ENCODE measurements around the gene LYZ.

GRCh38 chr12:69388371-69388770 lies 40.2 kb downstream of the LYZ start:
- no peak for TF ChIP-seq FOXP2 (optimal IDR thresholded peaks at IDR 0.05; ENCODE audit: borderline replicate concordance, extremely low read depth, extremely low read length, insufficient read depth)
- TF ChIP-seq SIN3A (IDR thresholded peaks at IDR 0.05; ENCODE audit: borderline replicate concordance, insufficient read depth, low read length), result no peak
- TF ChIP-seq POLR2AphosphoS5 (IDR thresholded peaks at IDR 0.05; ENCODE audit: low read depth, low read length), result no peak
- TF ChIP-seq TAF1 (IDR thresholded peaks at IDR 0.05; ENCODE audit: borderline replicate concordance, insufficient read depth, low read length), result no peak

All from PFSK-1 (cell line).